Karpas-422 (cell line): ENCODE measurements around the gene RAET1E. TPM values are rescaled to one million over a fixed set of nuclear protein-coding genes. Genes with fewer than 3 reads are reported as not detected.
"Not testable (repeated sequence)": the region's sequence is repeated elsewhere in the genome, so short reads cannot be mapped to it uniquely, and the experiment has no call there.

ENCODE experiments used
- DNase-seq: peaks from one replicate; pipeline ENCODE4 v3.0.0-alpha.2; 2015
- H2AFZ ChIP-seq: fragments of 200-600 bp; sonication (generic); 2 replicates; pipeline ENCODE4 v1.6.1; 2014; ENCODE audit warnings: antibody characterized with exemption, low read length, mixed read lengths
- H3K27ac ChIP-seq: fragments of 200-600 bp; sonication (generic); 2 replicates; pipeline ENCODE4 v1.5.1; 2014; ENCODE audit warnings: mild to moderate bottlenecking, low read length, moderate library complexity
- H3K27me3 ChIP-seq: fragments of 200-600 bp; sonication (generic); 2 replicates; pipeline ENCODE4 v1.6.1; 2014; ENCODE audit warnings: low read length, mixed read lengths
- H3K36me3 ChIP-seq: fragments of 200-600 bp; sonication (generic); 2 replicates; pipeline ENCODE4 v1.6.1; 2014; ENCODE audit warnings: low read length, mixed read lengths; ENCODE audit not compliant: insufficient read depth
- H3K4me1 ChIP-seq: fragments of 200-600 bp; sonication (generic); 2 replicates; pipeline ENCODE4 v1.6.1; 2014; ENCODE audit warnings: mild to moderate bottlenecking, low read length, mixed read lengths
- H3K4me2 ChIP-seq: fragments of 200-600 bp; sonication (generic); 2 replicates; pipeline ENCODE4 v1.6.1; 2014; ENCODE audit warnings: low read length, low read depth, mild to moderate bottlenecking; ENCODE audit not compliant: poor library complexity, severe bottlenecking
- H3K4me3 ChIP-seq: fragments of 200-600 bp; sonication (generic); 2 replicates; pipeline ENCODE4 v1.5.1; 2014; ENCODE audit warnings: mild to moderate bottlenecking, antibody characterized with exemption, low read length, mixed read lengths
- H3K79me2 ChIP-seq: fragments of 200-600 bp; sonication (generic); 2 replicates; pipeline ENCODE4 v1.6.1; 2014; ENCODE audit warnings: mild to moderate bottlenecking, low read length, mixed read lengths
- H3K9ac ChIP-seq: fragments of 200-600 bp; sonication (generic); 2 replicates; pipeline ENCODE4 v1.6.0; 2014; ENCODE audit warnings: low read length
- H3K9me2 ChIP-seq: fragments of 200-600 bp; sonication (generic), shearing (Covaris generic); replicated peaks from 2 replicates; pipeline ENCODE4 v1.6.0; 2014; ENCODE audit warnings: mild to moderate bottlenecking, low read length, moderate library complexity; ENCODE audit not compliant: insufficient read depth
- H3K9me3 ChIP-seq: fragments of 300-700, 200-600 bp; sonication (generic); 2 replicates; pipeline ENCODE4 v1.6.1; 2014; ENCODE audit warnings: low read length, mixed read lengths
- H4K20me1 ChIP-seq: fragments of 200-600 bp; sonication (generic); 2 replicates; pipeline ENCODE4 v1.6.1; 2014; ENCODE audit warnings: mild to moderate bottlenecking, antibody characterized with exemption, low read length, low read depth; ENCODE audit not compliant: insufficient read depth
- total RNA-seq: library from RNA; depleted of rRNA; stranded (reverse); fragments of >200 nt; shearing (Covaris generic); gene quantifications from 2 replicates; pipeline ENCODE4 v1.2.3, GENCODE V29; 2014; ENCODE audit warnings: low replicate concordance

RAET1E gene
- total RNA-seq, 1 experiment from 2014 or later = not detected

- no peak overlapping the region for H3K9ac ChIP-seq
Measured at GRCh38 chr6:149859368-149859767, 38.5 kb downstream of the RAET1E start.

GRCh38 chr6:149857541-149857940 is 40.4 kb downstream of the RAET1E start:
- Histone ChIP-seq H2AFZ (no peak overlapping the region), H4K20me1 (no peaks in the 10 kb centered on the region; the same call in none of the 2 replicates), H3K36me3 (no peaks in the 10 kb centered on the region), H3K27me3 (no peaks in the 10 kb centered on the region), H3K27ac (no peak overlapping the region), H3K9me3 (no peaks in the 10 kb centered on the region), H3K4me1 (peaks cover under 1% of the 10 kb centered on the region; the same call in 1 of the 2 replicates), H3K79me2 (no peaks in the 10 kb centered on the region; the same call in 1 of the 2 replicates), H3K4me2 (no peak overlapping the region), H3K9me2 (no peaks in the 10 kb centered on the region), H3K9ac (no peak overlapping the region), H3K4me3 (no peak overlapping the region)
- no peak for DNase-seq

More at GRCh38 chr6:149859368-149859767, 38.5 kb downstream of the RAET1E start:
- peaks cover 8% of the 10 kb centered on the region for H3K4me1 ChIP-seq
- H3K36me3 ChIP-seq = no peaks in the 10 kb centered on the region
- no peaks in the 10 kb centered on the region for H3K27me3 ChIP-seq
- H3K9me3 ChIP-seq = no peaks in the 10 kb centered on the region
- H3K79me2 ChIP-seq = no peaks in the 10 kb centered on the region; the same call in 1 of the 2 replicates
- H2AFZ ChIP-seq = no peak overlapping the region
- no peaks in the 10 kb centered on the region; the same call in none of the 2 replicates for H4K20me1 ChIP-seq
- H3K4me2 ChIP-seq = no peak overlapping the region
- no peak for DNase-seq
- H3K4me3 ChIP-seq = no peak overlapping the region
- H3K9me2 ChIP-seq = no peaks in the 10 kb centered on the region
- H3K27ac ChIP-seq = no peak overlapping the region

GRCh38 chr6:149856256-149856994 is 41.5 kb downstream of the RAET1E start:
- Histone ChIP-seq H2AFZ (no peak overlapping the region), H3K4me3 (no peak overlapping the region), H4K20me1 (no peaks in the 10 kb centered on the region; the same call in none of the 2 replicates), H3K36me3 (no peaks in the 10 kb centered on the region), H3K9me3 (no peaks in the 10 kb centered on the region), H3K27me3 (no peaks in the 10 kb centered on the region), H3K79me2 (no peaks in the 10 kb centered on the region), H3K9ac (no peak overlapping the region), H3K4me1 (no peaks in the 10 kb centered on the region), H3K9me2 (no peaks in the 10 kb centered on the region), H3K27ac (no peak overlapping the region), H3K4me2 (no peak overlapping the region)
- DNase-seq = no peak

- H3K4me3 ChIP-seq = no peak overlapping the region
- no peaks in the 10 kb centered on the region for H3K9me3 ChIP-seq
- no peak overlapping the region for H3K4me2 ChIP-seq
- no peaks in the 10 kb centered on the region for H3K36me3 ChIP-seq
- H3K4me1 ChIP-seq = no peaks in the 10 kb centered on the region
- DNase-seq = no peak
- H2AFZ ChIP-seq = no peak overlapping the region
- H3K9ac ChIP-seq = no peak overlapping the region
- no peaks in the 10 kb centered on the region for H3K27me3 ChIP-seq
- H3K79me2 ChIP-seq = no peaks in the 10 kb centered on the region
- no peaks in the 10 kb centered on the region for H3K9me2 ChIP-seq
- H3K27ac ChIP-seq = no peak overlapping the region
- H4K20me1 ChIP-seq = no peaks in the 10 kb centered on the region; the same call in none of the 2 replicates
Measured at GRCh38 chr6:149855741-149856140, 42.2 kb downstream of the RAET1E start.

GRCh38 chr6:149855040-149855654 is 42.8 kb downstream of the RAET1E start:
- no peaks in the 10 kb centered on the region for H3K9me3 ChIP-seq
- no peaks in the 10 kb centered on the region for H3K9me2 ChIP-seq
- no peaks in the 10 kb centered on the region for H3K4me1 ChIP-seq
- no peaks in the 10 kb centered on the region for H3K27me3 ChIP-seq
- DNase-seq = no peak
- H3K27ac ChIP-seq = no peak overlapping the region
- H3K79me2 ChIP-seq = no peaks in the 10 kb centered on the region
- no peak overlapping the region for H2AFZ ChIP-seq
- H3K4me3 ChIP-seq = no peak overlapping the region
- no peak overlapping the region for H3K9ac ChIP-seq
- H3K36me3 ChIP-seq = no peaks in the 10 kb centered on the region
- no peaks in the 10 kb centered on the region; the same call in 1 of the 2 replicates for H4K20me1 ChIP-seq
- no peak overlapping the region for H3K4me2 ChIP-seq

- Histone ChIP-seq H3K79me2 (no peaks in the 10 kb centered on the region), H3K9ac (no peak overlapping the region), H2AFZ (no peak overlapping the region), H3K27ac (no peak overlapping the region), H3K9me3 (no peaks in the 10 kb centered on the region), H3K4me2 (no peak overlapping the region), H3K36me3 (no peaks in the 10 kb centered on the region), H4K20me1 (no peaks in the 10 kb centered on the region; the same call in 1 of the 2 replicates), H3K4me3 (no peak overlapping the region), H3K9me2 (no peaks in the 10 kb centered on the region), H3K27me3 (no peaks in the 10 kb centered on the region), H3K4me1 (no peaks in the 10 kb centered on the region)
- no peak for DNase-seq
Measured at GRCh38 chr6:149854532-149854931, 43.4 kb downstream of the RAET1E start.

GRCh38 chr6:149854017-149854416 is 43.9 kb downstream of the RAET1E start:
- H3K9ac ChIP-seq, H3K4me2 ChIP-seq, H4K20me1 ChIP-seq, H3K9me3 ChIP-seq, H3K27me3 ChIP-seq, H3K36me3 ChIP-seq, H3K9me2 ChIP-seq, H3K79me2 ChIP-seq, H3K4me1 ChIP-seq, H2AFZ ChIP-seq, H3K4me3 ChIP-seq, H3K27ac ChIP-seq, DNase-seq: not testable (repeated sequence)

GRCh38 chr6:149852881-149853280 is 45.0 kb downstream of the RAET1E start:
- Histone ChIP-seq H3K9me3 (no peaks in the 10 kb centered on the region), H3K9me2 (no peaks in the 10 kb centered on the region), H3K4me1 (no peaks in the 10 kb centered on the region), H2AFZ (no peak overlapping the region), H3K27ac (no peak overlapping the region), H3K27me3 (no peaks in the 10 kb centered on the region), H4K20me1 (no peaks in the 10 kb centered on the region), H3K36me3 (no peaks in the 10 kb centered on the region), H3K79me2 (no peaks in the 10 kb centered on the region), H3K9ac (no peak overlapping the region), H3K4me3 (no peak overlapping the region), H3K4me2 (no peak overlapping the region)
- DNase-seq = no peak
